Head of caudate nucleus (tissue), 42 donors: Measurements from ENCODE around the gene ALDH16A1.
"Not testable (repeated sequence)": the region's sequence is repeated elsewhere in the genome, so short reads cannot be mapped to it uniquely, and the experiment has no call there.

Experiments used
- DNase-seq, 42 donors: peaks; one replicate each; pipeline versions ENCODE4 v3.0.0 to v3.0.0-alpha.2; 2020 to 2021; ENCODE audit warnings: mixed read lengths in 7 of 42
- intact Hi-C: fragments of 100-400 bp; cut with DNase I; formaldehyde crosslinking; loops from one replicate; pipeline ENCODE4 v1.15.0; 2022

Gene ALDH16A1

DNA sequence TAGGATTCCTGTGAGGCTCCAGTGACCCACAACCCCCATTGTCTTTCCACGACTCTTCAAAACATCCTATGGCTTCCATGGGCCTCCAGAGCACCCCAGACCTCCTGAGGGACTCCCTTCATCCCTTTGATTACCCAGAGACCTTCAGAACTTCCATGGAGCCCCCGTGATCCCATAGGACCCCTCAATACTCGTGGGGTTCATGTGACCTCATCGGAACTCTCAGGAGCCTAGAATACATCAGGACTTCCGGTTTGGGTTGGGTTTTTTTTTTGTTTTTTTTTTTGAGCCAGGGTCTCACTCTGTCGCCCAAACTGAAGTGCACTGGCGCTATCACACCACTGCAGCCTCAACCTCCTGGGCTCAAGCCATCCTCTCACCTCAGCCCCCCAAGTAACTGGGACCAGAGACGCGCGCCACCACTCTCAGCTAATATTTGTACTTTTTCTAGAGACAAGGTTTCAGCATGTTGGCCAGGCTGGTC, 774 bp downstream of the ALDH16A1 start:
- DNase-seq, result no peak
- intact Hi-C loops, result no loop called here

DNA sequence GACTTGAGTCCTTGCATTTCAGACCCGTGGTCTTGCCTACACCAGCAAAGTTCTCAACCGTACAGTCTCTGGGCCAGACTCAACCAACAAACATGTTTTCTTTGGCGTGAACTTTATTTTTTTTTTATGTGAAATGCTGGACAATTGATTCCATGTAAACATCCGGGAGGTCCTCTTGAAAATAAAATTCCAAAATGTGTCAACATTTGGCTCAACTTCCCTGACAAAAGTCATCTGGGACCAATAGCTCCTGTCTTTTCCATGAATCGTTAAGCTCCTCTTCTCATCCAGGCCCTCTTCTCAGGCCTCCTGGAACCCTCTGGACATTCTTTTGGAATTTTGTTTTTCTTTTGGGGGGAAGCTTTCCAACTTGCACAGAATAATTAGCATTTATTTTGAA, 2.7 kb downstream of the ALDH16A1 start:
- DNase-seq, result no peak
- intact Hi-C loops, result no loop called here

DNA sequence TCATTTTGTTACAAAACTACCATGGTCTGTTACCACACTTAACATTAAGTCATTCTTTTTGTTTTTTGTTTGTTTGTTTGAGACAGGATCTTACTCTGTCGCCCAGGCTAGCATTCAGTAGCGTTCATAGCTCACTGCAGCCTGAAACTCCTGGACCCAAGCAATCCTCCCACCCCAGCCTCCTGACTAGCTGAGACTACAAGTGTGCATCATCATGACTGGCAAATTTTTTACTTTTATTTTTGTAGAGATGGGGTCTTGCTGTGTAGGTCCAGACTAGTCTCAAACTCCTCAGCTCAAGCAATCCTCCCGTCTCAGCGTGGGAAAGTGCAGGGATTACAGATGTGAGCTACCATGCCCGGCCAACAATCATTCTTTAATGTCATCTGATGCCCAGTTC, 3.3 kb downstream of the ALDH16A1 start:
- intact Hi-C loops, result no loop called here
- no peak for DNase-seq

DNA sequence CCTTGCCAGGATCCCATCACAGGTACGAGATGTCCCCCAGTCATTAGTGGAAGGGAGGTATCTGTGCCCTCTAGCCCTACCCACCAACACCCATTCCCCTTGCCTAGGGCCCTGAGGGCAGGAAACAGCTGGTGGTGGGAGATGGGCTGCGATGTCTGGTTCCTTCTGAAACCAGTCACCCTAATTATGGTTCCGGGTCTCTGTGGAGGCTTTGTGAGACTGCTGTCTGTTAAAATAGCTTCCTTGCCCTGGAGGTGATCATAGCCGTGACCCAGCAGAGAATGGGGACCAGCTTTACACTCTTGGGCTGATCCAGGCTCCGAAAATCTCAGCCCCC, 5.5 kb downstream of the ALDH16A1 start:
- DNase-seq, result no peak
- intact Hi-C loops, result no loop called here

- no peak for DNase-seq
- intact Hi-C loops, result no loop called here
Observed at GRCh38 chr19:49459388-49459787, 6.4 kb downstream of the ALDH16A1 start.

GRCh38 chr19:49461130-49461529, 8.1 kb downstream of the ALDH16A1 start:
- DNase-seq, intact Hi-C loops: not testable (repeated sequence)

DNA sequence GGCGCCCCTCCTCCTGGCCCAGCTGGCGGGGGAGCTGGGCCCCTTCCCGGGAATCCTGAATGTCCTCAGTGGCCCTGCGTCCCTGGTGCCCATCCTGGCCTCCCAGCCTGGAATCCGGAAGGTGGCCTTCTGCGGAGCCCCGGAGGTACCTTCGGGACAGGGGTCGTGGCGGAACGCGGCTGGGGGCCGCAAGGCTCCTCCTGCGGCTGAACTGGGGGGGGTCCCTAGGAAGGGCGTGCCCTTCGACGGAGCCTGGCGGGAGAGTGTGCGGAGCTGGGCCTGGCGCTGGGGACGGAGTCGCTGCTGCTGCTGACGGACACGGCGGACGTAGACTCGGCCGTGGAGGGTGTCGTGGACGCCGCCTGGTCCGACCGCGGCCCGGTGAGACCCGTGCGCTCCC, 8.6 kb downstream of the ALDH16A1 start:
- intact Hi-C loops, result no loop called here
- DNase-seq, result no peak

DNA sequence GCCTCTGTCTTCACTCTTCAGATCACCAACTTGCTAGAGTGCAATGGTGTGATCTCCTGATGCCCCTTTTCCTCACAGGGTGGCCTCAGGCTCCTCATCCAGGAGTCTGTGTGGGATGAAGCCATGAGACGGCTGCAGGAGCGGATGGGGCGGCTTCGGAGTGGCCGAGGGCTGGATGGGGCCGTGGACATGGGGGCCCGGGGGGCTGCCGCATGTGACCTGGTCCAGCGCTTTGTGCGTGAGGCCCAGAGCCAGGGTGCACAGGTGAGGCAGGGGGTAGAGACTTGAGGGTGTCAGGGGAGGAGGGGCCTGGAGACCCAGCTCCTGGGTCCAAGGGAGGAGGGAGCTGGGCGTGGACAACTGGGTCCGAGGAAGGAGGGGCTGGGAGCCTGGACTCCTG, 9.5 kb downstream of the ALDH16A1 start:
- DNase-seq, result no peak
- intact Hi-C loops, result no loop called here

- DNase-seq, result no peak
- intact Hi-C loops, result no loop called here
Observed at GRCh38 chr19:49463960-49464740, 11.1 kb downstream of the ALDH16A1 start.

GRCh38 chr19:49465371-49465770, 12.3 kb downstream of the ALDH16A1 start:
- intact Hi-C loops, result no loop called here
- DNase-seq, result no peak

GRCh38 chr19:49468199-49468598, 15.2 kb downstream of the ALDH16A1 start:
- no peak for DNase-seq

GRCh38 chr19:49468746-49469447, 15.9 kb downstream of the ALDH16A1 start:
- intact Hi-C loops, result no loop called here
- DNase-seq, result peak in 1 of 42 donors; percentile 22

More at GRCh38 chr19:49468199-49468598, 15.2 kb downstream of the ALDH16A1 start:
- intact Hi-C loops, result no loop called here

DNA sequence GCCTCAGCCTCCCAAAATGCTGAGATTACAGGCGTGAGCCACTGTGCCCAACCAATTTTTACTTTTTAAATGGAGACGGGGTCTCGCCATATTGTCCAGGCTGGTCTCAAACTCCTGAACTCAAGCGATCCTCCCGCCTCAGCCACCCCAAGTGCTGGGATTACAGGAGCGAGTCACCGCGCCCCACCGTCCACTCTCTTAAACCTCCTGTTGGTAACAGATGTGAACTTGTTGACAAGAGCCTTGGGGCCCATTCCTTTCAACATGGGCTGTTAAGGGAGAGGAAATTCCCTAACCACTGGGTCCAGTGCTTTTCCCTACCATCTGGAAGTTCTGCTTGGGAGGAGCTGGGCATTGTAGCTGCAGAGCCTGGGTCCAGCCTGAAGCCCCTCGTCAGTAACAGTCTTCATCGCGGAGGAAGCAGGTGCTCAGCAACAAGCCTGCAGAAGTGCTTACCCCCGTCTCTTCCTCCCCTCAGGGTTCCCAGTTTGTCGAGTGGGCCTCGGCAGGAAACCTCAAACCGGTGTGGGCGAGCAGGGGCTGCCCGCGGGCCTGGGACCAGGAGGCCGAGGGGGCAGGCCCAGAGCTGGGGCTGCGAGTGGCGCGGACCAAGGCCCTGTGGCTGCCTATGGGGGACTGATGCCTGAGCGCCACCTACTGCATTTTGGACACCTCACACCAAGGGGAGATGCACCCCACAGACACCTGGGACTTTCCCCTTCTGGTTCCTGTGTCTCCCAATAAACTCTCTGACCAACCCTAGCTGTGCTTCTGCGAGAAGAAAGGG, 17.0 kb downstream of the ALDH16A1 start:
- no peak for DNase-seq
- intact Hi-C loops, result no loop called here

GRCh38 chr19:49470615-49470978, 17.6 kb downstream of the ALDH16A1 start:
- intact Hi-C loops, result no loop called here
- no peak for DNase-seq

DNA sequence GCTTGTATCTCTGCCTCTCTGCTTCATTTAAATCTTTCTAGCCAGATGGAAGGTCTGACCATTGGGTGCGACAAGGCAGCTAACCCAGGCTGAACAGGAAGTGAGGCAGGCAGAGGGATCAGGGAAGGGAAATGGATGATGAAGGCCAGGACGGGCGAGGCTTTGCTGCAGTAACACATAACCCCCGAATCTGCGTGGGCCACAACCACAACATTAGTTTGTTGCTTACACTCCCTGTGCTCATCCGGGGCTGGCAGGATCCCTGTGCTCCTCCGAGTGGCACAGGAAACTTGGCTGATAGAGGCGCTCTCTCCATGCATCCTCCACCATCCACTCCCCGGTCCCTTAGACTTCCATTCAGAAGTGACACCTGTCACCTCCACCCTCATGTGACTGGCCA, 19.9 kb downstream of the ALDH16A1 start:
- intact Hi-C loops, result no loop called here
- no peak for DNase-seq

DNA sequence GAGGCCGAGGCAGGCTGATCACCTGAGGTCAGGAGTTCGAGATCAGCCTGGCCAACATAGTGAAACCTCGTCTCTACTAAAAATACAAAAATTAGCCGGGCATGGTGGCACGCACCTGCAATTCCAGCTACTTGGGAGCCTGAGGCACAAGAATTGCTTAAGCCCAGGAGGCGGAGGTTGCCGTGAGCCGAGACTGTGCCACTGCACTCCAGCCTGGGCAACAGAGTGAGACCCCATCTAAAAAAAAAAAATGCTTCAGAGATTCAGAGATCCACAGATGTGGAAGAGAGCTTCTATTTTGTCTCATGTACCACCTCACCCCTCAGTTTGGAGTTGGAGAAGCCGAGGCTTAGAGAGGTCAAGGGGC, 20.5 kb downstream of the ALDH16A1 start:
- intact Hi-C loops, DNase-seq: not testable (repeated sequence)

GRCh38 chr19:49473868-49474541, 21.0 kb downstream of the ALDH16A1 start, which contains the start of gene FLT3LG:
Gene FLT3LG, plus strand, starts transcription at chr19:49474215. Its CDS starts 425 bp downstream, at chr19:49474640.
- peak; percentile 24 to 85 (median 65) for DNase-seq
- intact Hi-C loops, result loop anchor here (2.0 kb wide), 1 partner anchor 73 kb away; no protein-coding TSS in a partner anchor

DNA sequence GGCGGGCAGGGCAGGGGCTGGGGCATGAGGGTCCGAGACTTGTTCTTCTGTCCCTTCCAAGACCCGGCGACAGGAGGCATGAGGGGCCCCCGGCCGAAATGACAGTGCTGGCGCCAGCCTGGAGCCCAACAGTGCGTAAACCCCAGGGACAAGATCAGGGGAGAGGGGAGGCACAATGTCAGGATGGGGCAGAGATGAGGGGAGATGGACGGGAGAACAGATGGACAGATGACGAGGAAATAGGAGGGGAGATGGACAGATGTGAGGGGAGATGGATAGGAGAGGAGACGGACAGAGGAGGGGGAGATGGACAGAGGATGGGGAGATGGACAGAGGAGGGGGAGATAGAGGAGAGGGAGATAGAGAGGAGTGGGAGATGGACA, 21.5 kb downstream of the ALDH16A1 start:
- intact Hi-C loops, result loop anchor here (2.0 kb wide), 1 partner anchor 72 kb away; no protein-coding TSS in a partner anchor
- no peak for DNase-seq
